NOMO-1 (cell line): ENCODE data around the gene S100A4.
"Not testable (repeated sequence)": the region's sequence is repeated elsewhere in the genome, so short reads cannot be mapped to it uniquely, and the experiment has no call there.

Source experiments
- DNase-seq, 2 experiments: peaks; one replicate each; lab custom pipeline; 2025; ENCODE audit not compliant: unreplicated experiment in 2 of 2; lab: John Stamatoyannopoulos, UW

S100A4 gene

DNA sequence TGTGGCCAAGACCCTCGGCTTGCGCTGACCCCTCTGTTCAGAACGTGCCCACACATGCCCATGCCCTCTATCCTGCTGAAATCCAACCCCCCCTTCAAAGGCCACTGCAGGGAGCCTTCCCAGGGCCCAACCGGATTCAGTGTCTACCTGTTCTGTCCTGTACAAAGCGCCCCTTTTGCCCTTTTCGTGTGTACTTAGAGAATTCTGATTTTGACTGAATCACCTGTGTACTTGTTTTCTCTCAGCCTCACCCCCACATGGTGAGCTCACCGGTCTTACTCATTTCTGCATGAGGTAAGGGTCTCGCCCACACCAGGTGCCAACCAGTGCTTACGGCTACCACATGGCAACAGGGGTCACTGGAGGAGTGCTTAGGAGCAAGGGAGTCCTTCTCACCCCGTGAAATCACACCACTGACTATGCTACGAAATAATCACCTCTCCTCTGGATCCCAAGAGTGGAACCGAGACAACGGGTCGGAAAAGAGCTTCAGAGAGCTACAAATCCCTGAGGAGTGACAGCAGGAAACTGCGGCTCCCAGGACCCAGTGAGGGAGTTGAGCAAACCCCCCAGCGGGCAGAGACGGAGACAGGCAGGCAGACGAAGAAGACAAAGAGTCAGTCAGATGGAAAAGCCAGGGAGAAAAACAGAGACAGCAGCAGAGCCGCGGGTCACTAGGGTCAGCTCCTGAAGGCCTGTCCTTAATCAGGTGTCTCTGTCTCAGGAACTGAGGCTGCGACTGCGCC lies 22.2 kb upstream of the S100A4 start:
- no peak for DNase-seq

DNA sequence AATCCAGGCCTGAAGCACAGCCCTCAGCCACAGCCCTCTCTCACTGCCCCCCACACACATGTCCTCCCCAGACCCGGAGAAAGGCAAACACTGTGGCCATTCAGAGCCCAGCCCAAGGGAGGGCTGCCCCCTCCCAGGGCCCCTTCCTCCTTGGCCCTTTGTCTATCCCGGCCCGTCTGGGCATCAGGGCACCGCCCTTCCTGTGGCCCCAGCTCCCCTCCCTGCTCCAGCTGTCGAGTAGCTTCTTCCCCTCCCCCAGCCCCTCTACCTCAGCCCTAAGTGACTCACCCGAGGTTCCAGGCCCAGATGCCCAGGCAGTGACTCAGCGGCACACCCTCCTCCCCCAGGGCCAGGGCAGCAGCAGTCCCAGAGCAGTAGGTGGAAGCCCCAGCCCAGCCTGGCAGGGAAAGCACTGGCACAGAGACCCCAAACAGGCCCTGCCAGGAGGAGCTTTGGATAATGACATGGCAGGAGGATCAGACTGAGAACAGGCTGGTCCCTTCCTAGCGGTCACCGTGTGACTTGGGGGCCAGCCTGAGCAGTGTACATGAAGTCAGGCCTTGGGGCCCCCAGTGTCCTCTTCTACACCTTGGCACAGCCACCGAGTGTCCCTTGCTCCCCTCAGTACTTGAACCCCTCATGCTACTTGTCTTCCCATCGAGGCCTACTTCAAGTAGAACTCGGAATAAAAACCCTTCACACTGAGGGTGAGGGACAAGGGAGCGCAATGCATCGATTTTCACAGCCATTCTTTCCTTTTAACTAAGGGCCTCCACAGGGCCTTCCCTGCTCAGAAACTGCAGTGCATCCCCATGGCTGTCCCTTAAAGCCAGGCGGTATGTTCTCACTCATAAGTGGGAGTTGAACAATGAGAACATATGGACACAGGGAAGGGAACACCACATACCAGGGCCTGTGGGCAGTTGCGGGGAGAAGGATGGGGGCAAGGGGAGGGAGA lies 21.1 kb upstream of the S100A4 start:
- peak; percentile 93 to 98 for DNase-seq

GRCh38 chr1:153565529-153566374 lies 20.1 kb upstream of the S100A4 start, which contains the start of gene S100A2:
Gene S100A2, minus strand, starts transcription at chr1:153565844. Its CDS starts 1,967 bp downstream, at chr1:153563877.
- DNase-seq, result peak; percentile 50 to 78

DNA sequence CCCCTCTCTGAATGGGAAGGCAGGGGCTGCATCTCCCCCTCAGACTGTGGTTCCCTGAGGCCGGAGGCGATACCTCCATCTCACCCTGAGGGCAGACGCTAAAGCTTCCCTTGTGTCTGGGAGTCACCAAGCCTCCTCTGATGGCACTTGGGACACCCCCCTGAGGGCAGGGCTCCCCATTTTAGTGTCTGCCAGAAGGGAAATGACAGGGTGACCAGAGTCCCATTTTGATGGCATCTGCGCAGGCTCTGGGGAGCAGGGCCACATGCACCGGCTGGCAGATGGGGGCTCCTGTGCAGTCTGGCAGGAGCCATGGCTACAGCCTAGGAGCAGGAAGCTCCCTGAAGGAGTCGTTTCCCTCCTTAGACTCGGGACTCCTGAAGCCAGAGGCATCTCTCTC lies 18.4 kb upstream of the S100A4 start:
- no peak for DNase-seq

DNA sequence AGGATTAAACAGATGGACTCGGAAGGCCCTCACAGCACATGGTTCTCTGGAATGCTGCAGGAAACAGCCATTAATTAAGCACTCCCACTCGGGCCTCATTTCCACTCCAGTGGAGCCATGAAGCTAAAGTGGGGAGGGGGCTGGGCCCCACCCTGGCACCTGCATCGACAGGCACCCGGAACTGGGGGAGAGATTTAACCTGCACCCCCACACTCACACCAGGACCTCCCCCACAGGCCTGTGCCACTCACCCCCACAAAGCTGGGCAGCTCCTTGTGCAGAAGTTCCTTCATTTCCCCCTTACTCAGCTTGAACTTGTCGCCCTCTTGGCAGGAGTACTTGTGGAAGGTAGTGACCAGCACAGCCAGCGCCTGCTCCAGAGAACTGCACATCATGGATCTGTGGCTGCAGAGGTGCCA lies 17.9 kb upstream of the S100A4 start:
- no peak for DNase-seq

DNA sequence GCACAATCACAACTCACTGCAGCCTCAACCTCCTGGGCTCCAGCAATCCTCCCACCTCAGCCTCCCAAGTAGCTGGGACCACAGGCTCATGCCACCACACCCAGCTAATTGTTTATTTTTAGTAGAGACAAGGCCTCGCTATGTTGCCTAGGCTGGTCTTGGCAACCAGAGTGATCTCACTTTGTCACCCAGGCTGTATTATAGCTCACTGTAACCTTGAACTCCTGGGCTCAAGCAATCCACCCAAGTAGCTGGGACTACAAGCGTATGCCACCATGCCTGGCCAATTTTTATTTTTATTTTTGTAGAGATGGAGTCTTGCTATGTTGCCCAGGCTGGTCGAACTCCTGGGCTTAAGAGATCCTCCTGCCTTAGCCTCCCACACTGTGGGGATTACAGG lies 16.4 kb upstream of the S100A4 start:
- not testable (repeated sequence) for DNase-seq

- no peak for DNase-seq
These were observed 15.9 kb upstream of the S100A4 start for GRCh38 chr1:153561466-153561985.

GRCh38 chr1:153560771-153561465 lies 15.3 kb upstream of the S100A4 start:
- no peak for DNase-seq

GRCh38 chr1:153560241-153560640 lies 14.6 kb upstream of the S100A4 start:
- DNase-seq, result no peak

DNA sequence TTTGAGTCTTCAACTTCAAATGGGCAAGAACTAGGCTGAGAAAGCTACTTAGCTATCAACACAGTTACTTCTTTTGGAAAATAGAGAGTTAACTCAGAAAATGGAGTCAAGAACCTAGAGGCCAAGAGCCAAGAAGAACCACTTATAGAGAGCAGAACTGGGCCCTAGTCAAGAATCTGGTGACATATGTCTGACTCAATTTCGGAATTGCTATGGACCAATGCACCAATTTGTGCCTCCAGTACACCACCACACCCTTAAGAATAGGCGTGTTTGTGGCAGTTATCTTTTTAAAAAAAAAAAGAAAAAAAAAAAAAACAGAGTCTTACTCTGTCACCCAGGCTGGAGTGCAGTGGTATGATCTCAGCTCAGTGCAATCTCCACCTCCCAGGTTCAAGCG lies 12.3 kb upstream of the S100A4 start:
- no peak for DNase-seq

DNA sequence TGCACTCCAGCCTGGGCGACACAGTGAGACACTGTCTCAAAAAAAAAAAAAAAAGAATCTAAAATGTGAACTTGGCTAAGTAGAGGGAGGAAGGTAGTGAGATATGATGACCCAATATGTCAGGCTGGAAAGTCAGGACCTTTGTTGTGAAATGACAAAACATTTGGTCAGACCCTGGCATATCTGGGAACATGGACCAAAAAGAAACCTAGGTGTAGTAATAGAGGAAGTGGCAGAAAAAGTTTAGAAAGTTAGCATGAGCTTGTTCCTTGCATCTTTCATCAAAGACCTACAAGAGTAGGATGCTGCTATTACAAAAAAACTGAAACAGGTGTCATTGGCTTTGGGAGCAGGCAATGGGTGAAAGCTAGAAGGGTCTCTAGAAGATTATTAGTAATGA lies 10.7 kb upstream of the S100A4 start:
- no peak for DNase-seq

DNA sequence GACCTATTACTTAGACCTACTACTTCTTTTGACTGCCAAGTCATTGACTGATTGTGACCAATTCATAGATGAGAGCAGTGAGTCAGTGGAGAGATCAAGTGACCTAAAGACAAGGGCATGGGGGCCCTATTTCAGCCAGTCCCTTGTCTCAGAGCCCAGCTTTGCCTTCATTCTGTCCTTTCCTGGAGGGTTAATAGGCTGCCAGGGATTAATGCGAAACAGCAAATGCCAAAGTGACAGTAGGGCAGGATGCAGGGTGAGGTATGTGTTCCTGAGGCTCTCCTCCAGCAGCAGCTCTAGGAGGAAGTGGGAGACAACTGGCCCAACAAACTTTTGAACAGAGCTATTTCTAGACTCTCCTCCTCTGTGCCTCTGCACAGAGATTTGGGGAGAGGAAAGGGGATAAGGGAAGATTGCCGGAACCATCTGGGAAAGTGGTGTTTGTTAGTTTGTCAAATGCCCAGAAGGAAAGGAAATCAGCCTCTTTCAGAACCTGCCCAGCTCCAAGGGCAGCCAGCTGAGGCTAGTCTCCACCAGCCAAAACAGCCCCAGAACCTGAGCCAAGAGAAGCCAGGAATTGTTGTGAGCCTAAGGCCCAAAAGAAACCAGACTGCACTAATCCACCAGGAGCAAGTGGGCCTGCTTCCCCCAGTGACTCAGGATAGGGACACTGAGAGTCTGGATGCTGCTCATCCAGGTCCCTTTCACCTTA lies 8.4 kb upstream of the S100A4 start:
- DNase-seq, result no peak

DNA sequence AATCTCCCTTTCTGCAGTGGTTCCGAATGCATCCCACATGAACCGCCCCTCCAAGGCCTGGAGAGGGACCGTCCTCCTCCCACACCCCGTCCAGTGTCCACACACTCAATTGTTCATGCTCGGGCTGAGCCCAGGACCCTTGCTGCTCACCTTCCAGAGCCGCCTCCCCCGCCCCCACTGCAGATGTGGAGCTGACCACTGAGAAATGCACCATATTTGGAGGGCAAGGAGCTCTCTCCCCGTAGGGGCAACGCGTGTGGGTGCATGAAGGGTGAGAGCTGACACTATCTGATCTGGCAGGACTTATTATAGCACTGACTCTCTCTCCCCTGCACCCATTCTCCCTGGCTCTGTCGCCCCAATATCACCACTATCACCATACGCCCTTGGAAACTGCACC lies 7.5 kb upstream of the S100A4 start:
- DNase-seq, result no peak

GRCh38 chr1:153552335-153552734 lies 6.7 kb upstream of the S100A4 start:
- DNase-seq, result no peak

DNA sequence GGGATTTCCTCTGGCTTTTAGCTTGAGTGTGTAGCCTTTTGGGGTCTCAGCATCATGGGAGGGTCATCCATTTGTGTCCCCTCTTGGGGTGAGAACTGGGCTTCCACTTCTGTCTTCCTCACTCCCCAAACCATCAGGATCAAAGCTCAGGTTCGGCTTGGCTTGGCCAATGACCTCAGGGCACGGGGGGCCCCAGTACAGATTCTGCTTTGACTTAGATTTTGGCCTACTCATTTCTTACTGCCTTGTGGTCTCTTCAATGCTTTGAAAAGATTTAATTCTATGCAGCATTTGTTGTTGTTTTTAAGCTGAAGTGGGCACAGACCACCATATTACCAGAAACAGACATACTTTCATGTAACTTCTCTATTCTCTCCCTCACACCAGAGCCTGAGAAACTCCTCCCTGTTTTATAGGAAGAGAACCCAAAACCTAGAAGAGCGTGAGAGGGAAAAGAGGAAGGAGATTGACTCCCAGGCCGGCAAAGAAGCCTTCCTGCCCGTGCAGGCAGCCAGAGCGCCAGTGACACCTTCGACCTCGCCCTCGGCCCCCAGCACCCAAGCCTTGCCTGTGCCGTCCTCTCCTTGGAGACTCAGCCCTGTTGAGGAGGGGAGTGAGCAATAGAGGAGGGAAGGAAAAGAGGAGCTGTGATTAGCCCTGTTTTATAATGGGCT lies 5.4 kb upstream of the S100A4 start:
- peak; percentile 74 to 87 for DNase-seq

DNA sequence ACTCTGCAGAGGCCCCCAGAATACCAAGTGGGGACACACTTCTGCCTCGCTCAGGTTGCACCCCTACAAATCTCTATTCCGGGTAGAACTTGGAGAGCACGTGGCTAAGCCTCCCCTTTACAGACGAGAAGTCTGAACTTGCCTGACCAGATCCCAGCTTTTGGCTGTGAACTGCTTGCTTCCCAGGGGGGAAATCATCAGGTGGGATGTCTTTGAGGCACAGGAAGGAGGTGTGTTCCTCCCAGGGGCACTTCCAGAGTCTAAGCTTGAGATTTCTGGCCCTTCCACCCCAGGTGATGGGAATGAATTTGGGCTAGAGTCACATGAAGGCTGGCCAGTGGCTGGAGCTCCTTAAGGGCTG lies 4.8 kb upstream of the S100A4 start:
- no peak for DNase-seq

DNA sequence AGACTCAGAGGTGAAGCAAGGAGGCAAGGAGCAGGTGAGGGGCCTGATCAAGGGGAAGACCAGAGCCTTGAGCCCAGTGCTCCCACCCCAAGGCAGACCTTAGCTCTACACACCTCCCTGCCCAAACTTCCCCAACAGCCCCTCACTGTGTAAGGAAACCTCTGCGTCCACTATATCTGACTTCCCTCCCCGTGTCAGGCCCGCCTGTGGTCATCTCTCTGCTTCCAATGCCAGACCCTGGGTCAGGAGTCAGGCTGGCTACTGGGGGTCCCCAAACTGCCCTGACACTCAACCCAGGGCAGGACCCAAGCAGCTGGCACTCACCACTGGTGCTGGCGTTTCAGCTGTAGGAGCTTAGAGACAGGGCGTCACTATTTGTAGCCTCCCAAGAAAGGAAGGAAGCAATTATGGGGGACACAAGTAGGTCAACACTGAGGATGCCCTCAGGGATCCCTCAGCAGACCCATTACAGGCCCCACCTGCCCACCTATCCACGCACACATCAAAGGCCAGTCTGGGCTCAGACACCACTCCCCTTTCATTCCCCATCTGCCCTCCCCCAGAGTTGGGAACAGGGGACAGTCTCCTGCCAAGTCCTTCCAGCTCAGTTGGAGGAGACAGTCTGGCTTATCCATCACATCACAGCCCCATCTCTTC lies 4.3 kb upstream of the S100A4 start:
- DNase-seq, result no peak
